GM18858 (cell line): ENCODE measurements around the gene MSX2.

ENCODE experiments used
- ATAC-seq: cut with Tn5 transposase; IDR thresholded peaks from one replicate; pipeline ENCODE4 v1.9.1; 2021; ENCODE audit not compliant: unreplicated experiment

Gene MSX2

DNA sequence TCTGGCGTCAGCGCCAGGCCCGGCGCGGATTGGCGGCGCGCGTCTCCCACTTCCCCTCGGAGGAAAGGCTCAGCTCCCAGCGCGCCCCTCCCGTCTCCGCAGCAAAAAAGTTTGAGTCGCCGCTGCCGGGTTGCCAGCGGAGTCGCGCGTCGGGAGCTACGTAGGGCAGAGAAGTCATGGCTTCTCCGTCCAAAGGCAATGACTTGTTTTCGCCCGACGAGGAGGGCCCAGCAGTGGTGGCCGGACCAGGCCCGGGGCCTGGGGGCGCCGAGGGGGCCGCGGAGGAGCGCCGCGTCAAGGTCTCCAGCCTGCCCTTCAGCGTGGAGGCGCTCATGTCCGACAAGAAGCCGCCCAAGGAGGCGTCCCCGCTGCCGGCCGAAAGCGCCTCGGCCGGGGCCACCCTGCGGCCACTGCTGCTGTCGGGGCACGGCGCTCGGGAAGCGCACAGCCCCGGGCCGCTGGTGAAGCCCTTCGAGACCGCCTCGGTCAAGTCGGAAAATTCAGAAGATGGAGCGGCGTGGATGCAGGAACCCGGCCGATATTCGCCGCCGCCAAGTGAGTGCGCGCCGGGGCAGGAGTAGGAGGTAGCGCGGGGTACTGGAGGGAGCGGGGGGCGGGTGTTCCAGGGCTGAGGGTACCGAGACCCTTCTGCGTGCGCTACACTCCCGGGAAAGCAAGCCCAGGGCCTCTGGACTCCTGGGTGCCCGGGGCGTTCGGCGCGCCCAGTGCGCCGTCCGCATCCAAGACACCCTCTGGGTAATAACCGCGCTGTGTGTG, at the start of gene MSX2:
TSS of gene MSX2 (plus strand) at position 99 of the 777 bp plus-strand sequence. CDS start at position 177, 78 bp downstream.
- no peak for ATAC-seq

DNA sequence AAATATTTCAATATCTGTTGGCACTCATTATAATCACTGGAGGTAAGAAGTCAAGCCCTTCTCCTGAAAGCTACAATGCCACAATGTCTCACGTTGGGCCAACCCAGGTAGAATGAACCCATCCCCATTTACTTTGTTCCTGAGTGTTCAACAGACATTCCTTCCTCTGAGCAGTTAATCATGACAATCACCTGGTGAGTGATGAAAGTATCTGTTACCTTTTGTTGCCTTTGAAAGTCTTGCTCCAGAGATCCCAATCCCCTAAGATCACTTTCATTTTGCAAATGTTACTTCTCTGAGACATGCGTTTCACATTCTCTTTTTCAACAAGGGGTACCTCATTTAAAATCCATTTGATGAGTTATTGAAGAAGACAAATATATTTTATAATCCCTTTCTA, 49.3 kb upstream of the MSX2 start:
- ATAC-seq, result no peak

DNA sequence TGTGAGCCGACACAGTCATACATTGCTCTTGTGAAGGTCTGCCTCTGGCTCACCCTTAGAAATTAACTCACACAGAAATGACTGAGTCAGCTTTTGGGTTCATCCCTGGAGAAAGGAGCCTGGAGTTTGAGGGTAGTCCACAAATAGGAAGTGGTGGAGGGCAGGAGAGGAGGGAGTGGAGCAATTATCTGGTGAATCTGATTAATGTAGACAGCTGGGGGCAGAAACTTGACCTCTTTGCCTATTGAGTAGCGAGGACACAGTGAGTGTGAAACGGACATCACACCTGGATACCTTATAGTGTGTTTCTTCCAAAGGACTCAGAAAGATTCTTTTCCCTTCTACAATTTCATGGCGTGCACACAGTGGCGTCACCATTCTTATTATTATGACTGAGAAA, 48.5 kb upstream of the MSX2 start:
- ATAC-seq, result no peak

DNA sequence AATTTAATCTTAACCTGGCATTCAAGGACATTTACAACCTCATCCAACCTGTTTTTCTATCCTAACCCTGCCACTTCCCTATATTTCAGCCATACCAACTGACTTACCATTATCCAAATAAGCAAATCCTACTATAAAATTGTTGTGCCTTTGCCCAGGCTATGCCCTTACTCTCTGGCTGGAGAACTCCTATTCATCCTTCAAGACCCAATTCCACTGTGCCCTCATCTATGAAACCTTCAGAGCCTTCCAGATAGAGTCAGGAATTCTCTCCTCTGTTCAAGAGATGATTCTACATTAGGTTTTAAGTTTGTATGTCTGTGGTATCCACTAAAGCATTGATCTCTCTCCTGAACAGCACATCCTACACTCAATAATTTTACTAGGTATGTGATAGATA, 46.3 kb upstream of the MSX2 start:
- ATAC-seq, result no peak

DNA sequence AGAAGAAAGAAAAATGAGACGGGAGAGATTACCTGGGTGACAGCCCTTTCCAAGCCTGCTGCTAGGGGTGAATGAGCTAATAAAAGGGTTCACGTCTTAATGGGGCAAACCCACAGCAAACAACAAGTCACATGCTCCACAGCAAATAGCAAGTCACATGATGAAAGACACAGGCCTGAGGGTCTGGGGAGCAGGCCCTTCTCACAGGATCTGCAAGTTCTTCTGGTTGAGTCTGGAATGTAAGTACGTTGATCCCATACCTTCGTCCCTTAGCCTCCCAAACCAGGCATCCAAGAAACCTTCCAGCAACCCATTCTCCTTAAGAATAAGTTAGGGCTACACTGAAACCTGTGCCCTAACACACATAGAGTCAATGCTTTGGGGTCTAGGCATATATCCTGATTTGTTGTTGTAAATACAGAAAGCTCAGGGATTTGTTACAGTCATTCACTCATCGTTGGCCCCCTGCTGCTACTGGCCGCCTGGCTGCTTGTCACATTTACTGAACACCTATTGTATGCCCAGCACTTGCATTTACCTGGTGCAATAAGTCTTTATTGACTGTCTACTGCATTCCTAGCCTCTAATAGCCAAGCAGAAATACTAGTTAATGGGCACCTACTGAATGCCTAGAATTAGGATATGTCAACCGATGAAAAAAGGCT, 43.3 kb upstream of the MSX2 start:
- no peak for ATAC-seq

DNA sequence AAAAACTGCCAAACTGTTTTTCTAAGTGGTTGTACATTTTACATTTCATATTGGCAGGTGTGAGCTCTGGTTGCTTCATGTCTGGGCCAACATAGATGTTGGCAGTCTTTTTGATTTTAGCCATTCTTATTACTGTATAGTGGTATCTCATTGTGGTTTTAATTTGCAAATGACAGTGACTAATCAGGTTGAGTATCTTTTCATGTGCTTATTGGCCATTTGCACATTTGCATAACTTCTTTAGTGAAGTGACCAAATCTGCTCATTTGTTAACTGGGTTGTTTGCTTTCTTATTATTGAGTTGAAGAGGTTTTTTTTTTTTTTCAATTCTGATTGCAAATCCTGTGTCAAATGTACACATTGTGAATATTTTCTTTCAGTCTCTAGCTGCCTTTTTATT, 36.9 kb upstream of the MSX2 start:
- ATAC-seq, result no peak

DNA sequence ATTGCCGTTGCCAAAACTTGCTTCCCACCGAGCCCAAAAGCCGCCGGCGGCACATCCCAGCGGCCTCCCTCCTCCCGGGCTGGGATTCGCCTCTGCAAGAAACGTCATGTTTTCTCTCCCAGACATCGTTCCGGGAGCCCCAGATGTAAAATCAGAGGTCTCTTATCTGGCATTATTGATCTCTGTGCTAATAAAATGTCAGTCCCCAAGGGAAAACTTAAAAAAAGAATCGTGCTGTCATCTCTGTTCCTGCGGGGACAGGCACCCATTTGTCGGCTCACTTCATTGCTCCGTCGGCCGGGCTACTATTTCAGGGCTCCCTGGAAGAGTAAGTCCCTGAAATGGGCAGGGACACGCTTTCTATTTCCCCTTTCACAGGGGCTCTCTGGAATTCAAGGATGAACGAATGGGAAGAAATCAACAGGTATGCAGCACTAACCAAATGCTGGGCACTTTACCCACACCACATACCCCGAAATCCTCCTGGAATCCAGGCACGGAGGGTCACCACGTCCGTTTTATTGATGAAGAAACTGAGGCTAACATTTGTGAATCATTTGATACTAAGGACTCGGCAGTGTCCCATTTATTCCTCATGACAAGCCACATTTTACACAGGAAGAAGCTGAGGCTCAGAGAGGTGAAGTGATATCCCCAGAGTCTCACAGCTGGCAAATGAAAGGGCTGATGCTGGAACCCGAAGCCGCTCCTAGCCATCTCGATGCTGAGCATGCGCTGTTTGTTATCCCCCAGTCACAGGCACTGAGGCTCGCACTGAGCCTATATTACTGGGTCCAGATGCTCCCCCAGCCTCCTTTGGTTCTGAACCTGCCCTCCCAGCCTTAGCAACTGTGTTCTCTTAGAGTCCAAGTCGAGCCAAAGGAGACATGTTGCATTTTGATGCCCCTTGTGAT, 35.7 kb upstream of the MSX2 start:
- ATAC-seq, result no peak

DNA sequence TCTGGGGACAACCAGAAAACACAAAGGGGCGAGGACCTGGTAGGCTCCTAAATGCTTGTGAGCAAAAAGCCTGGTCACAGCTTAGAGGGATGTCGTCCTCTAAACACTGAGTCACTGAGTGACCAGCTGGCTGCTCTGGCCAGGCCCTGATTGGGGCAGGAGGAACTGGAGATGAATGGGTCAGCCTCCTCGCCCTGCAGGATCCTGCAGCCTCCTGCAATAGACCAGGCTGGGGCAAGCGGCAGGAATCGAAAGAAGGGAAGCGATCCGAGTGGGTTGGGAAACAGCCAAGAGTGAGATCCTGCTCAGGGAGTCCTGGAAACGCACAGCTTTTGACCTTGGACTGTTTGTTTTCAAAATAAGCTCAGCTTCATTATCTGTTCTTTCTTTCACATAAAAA, 34.1 kb upstream of the MSX2 start:
- ATAC-seq, result no peak

DNA sequence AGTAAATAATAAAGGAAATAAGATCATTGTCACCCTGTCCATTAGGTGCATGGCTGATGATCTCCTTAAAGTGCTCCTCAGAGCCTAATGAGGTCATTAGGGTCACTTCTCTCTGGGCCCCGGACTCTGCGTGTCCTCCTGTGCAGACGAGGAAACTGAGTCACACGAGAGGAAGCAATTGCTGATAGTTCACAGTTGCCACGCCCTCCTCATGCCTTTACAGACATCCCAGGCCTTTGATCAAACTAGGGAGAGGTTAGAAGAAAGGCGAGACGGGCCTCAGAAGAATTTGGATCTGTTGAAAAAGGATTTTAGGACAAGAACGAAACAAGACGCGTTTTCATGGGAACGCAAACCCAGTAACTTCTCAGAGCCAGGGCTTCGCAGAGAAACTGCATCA, 32.0 kb upstream of the MSX2 start:
- no peak for ATAC-seq

DNA sequence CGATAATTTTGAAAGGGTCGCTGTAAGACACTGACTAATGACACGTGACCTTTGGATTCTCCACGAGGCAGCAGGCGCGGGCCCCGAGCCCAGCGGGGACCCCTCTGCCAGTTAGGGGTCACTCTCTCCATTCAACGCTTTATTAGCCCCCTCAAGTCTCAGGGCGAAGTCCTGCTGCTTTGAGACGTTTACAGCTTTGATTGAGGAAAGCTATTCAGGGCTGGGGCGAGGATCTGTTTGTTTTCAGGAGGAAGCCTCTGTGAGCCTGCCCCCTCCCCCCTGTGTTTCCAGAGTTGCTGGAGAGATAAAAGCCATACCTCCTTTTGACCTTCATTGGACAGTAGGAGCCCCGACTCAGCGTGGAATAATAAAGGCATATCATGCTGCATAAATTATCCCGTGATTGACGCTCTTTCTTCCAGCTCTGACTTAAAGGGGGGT, 31.4 kb upstream of the MSX2 start:
- ATAC-seq, result no peak

DNA sequence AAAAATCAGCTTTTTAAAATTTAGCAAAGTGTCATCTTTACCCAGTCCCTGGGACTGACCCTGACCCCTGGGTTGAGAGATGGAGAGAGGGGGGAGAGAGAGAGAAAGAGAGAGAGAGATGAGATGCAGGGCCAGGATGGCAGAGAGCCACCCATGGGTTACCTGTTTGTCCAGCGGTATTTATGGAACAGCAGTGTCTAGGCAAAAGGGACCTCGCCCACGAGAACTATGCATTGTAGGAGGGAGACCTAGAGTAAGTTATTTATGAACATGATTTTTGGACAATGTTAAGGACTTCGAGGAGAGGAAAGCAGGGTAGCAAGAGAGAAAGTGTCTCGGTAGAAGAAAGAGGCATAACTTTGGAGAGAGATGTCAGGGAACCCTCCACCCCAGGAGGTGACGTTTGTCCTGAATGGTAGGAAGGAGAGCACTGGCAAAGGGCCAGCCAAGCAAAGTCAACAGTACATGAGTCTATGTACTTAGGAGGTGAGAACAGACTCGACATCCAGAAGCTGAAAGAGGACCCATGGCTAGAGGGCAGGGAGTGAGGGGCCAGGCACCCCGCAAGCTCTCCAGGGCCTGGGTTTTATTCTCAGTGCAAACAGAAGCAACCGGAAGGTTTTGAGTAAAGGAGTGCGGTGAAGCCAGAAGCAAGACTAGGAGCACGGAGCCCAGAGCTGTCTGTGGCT, 30.5 kb upstream of the MSX2 start:
- no peak for ATAC-seq

DNA sequence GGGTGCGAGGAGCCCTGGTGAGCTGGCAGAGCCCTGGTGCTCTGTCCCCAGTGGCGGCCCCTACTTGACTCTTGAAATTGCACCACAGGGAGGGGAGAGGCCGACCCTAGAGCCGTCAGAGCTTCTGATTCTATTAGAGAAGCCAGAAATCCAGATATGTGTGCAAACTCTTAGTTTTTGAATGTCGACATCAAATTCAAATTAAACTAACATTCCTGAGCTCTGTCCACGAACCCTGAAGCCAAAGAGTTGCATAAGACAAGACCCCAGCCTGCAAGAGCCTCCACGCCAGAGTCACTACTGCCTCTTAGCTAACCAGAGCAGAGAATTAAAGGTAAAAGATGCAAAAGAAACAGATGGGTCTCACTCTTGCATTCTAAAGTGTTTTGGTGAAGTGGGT, 29.8 kb upstream of the MSX2 start:
- no peak for ATAC-seq

DNA sequence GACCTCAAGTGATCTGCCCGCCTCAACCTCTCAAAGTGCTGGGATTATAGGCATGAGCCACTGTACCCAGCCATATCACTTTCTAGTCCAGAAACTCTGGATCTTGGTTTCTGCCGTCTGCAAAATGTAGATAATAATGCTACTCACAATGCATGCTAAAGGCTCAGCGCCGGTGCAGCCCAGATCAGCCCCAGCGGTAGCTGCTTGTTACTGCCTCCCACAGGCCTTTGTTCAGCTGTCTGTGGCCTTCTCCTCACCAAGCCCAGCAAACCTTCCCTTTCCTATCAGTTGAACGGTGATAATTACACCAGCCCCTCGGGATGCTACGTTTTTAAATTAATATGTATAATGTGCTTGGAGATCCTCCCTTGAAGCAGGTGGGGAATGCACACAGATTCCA, 26.2 kb upstream of the MSX2 start:
- no peak for ATAC-seq

DNA sequence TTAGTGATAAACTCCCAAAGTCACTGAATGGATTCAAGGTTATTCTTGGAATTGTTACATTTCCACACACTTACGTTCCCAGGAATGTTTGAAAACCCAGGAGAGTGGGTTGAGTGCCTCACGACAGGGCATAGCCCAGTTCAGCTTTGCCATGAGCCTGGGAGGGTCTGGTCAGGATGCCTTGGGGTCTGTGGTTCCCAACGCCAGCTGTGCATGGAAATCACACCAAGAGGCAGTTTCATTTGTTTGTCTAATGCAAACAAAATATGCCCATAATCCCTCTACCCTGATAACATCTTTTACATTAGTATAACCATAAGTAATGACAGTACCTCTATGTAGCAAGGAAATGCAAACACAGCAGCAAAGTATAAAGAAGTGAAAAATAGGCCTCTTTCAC, 25.3 kb upstream of the MSX2 start:
- ATAC-seq, result no peak

DNA sequence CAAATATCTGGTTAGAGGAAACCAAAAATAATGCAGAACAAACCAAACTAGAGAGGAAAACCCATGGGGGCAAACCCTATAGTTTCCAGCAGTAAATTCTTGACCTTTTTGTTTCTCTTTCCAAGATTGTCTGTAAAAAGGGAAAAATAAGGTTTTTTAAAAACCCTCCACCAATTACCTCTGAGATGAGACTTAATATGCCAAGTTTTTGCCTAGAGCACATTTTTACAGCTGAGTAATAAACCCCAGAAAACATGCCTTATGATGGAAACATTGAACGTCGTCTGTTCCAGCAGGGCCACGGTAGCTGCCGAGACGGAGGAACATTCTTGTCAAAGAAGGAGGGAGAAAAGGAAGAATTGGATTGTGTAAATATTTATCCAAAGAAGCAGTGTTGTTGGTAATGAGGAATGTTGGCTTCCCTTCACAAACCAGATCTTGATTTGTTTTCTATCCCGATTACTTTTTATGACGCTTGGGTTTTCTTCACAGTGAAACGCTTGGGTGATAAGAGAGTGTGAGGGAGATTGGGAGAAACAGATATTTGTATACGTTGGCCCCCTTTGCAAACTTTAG, 17.3 kb upstream of the MSX2 start:
- ATAC-seq, result no peak

DNA sequence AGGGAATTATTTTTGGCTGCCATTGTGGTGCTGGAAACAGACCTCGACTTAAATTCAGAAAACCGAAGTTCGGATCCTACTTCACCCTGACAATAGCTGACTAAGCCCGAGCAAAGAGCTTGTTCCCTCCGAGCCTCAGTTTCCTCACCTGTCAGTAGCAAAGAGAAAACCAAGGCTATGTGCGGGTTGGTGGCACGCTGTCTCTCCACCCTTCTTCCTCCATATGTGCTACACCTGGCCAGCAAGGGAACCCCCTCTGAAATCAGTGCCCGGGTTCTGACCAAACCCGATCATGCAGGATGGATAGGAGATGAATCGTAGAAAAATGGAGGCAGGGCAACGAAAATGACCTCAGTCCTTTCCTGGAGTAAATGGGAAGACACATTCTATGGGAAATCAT, 16.7 kb upstream of the MSX2 start:
- no peak for ATAC-seq

DNA sequence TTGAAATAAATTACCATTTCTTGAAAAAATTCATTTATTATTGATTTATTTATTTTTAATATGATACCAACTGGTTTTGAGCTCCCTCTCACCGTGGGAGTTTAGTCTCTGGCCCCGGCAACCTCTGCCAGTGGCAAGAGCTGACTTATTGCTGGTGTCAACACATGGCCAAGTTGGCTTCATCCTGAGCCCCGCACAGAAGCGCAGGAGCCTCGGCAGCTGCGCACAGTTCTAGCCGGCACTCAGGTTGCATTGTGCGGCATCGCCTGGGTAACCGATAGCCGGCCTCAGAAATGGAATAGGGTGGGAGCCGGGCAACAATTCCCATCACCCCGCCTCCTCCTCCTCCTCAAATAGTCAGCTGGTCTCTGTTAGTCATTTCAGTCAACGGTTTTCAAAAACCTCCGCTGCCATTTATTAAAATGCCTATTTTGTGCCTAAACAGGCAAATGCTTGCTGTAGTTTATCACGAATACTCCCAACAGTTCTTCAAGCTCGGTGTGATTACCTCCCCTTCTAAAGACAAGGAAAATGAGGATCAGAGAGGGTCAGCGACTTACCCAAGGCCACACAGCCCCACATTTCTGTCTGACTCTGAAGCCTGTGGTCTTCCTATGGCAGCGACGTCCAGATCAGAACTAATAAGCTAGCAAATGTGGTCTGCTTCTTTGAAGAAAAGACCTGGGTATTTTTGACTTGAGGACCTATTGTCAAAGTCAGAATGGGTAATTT, 15.7 kb upstream of the MSX2 start:
- no peak for ATAC-seq

DNA sequence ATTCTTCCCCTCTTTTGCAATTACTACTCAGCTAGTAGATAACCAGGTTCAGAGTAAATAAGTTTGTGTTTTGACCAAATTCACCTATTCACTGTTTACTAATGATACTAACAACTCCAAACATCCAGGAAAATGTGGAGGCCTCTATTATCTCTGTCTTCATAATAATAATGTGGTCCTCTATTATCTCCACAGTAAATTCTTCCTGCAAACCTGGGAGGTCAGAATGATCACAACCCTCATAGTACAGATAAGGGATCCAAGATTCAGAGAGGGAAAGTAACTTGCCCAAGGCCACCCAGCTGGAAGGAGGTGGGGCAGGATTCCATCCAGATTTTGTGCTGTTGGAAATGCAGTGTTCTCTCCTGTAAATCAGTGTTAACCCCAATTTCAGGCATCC, 9.6 kb upstream of the MSX2 start:
- no peak for ATAC-seq

DNA sequence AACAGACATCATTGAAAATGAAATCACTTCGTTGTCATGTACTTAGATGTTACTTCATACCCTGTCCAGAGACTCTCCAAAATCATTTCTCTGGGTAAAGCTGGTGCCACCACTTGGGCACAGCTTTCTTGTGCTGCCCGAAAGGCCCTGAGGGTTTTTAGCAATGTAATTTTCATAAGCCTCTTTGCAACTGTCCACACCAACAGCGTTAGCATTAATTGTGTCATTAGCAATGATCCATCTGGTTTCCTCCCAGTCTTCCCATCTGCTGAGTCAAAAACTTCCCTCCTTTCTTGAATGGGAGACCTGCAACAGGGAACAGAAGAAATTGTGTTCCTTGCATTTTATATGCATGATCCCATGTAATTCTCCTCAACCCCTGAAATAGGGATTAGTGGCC, 8.6 kb upstream of the MSX2 start:
- no peak for ATAC-seq

DNA sequence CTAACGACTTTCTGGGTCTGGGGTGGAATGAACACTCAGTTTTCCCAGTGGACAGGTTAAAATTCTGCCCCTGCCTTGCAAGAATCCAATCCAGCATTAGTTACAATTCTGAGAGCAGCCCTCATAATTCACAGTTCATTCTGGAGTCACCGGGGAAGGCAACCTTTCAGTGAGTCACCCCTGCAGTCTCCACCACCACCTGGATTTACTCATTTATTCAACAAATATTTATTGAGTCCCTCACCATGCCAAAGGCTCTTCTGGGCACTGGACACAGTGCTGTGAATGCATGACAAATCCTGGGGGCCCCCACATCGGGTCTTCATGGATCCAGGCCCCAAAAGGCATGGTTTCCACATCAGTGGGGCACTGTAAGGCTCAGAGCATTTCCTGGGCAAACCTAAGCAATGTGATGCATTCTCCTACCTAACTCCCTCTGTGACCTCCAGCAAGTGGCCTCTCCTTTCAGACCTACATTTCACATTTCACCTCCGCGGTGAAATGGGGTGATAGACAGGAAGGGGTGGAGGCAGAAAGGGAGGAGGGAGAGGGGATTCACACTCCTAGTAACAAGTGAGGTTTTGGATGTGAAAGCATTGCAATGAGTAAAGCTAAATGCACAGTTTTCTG, 6.4 kb upstream of the MSX2 start:
- ATAC-seq, result no peak
